ENCODE measurements around the gene RNF208.
"Not testable (repeated sequence)": the region's sequence is repeated elsewhere in the genome, so short reads cannot be mapped to it uniquely, and the experiment has no call there.

The RNF208 gene

DNA sequence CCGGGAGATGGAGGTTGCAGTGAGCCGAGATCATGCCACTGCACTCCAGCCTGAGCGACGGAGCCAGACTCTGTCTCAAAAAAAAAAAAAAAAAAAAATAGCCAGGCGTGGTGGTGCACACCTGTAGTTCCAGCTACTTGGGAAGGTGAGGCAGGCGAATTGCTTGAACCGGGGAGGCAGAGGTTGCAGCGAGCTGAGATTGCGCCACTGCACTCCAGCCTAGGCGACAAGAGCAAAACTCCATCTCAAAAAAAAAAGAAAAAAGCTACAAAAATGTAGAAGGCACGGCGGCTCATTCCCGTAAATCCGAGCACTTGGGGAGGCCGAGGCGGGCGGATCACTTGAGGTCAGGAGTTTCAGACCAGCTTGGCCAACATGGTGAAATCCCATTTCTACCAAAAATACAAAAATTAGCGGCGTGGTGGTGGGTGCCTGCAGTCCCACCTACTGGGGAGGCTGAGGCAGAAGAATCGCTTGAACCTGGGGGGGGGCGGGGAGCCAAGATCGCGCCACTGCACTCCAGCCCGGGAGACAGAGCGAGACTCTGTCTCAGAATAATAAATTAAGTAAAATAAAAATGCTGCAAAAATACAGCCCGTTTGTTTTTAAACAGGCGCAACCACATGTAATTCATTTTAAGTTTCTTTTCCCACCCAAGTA lies 17.6 kb upstream of the RNF208 start:
- DNase-seq: not testable (repeated sequence)

DNA sequence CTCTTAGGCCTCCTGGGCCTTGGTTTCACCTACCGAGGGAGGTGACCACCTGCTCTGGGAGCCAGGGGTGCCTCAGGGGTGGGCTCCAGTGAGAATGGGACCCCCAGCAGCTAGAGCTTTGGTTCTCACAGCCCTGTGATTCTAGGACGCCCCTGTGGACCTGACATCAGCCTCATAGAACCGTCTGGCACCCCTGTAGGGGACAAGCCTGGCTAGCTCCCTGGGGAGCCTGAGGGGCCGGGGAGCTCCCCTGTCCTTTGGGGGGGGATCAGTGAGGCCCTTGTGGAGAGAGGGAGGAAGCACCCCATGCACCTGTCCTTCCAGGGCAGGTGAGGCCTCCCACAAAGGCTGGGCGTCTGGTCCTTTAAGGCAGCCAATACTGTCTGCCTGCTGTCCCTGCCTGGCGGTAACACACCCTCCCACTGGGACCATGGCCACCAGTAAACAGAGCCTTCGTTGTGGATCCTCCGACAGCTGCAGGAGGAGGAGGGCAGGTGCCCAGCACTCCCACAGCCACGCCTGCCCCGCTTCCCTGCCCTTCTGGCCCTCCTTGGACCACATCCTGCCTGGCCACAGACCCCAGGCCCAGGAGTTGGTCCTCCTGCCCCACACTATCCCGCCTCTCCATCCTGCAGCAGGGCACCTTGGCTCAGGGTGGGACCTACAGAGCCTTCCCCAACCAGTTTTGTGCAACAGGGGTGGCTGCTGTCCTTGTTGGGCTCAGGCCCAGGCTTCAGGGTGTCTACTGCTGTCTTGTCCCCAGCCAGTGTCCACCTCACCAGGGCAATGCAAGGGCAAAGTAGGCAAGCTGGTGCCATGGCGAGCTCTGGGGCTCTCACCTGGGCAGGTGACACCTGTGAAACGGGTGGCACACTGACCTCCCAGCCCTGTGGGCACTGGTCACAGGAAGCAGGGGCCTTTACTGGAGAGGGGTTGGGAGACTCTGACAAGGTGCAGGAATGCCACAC lies 16.0 kb upstream of the RNF208 start:
- DNase-seq: no peak

DNA sequence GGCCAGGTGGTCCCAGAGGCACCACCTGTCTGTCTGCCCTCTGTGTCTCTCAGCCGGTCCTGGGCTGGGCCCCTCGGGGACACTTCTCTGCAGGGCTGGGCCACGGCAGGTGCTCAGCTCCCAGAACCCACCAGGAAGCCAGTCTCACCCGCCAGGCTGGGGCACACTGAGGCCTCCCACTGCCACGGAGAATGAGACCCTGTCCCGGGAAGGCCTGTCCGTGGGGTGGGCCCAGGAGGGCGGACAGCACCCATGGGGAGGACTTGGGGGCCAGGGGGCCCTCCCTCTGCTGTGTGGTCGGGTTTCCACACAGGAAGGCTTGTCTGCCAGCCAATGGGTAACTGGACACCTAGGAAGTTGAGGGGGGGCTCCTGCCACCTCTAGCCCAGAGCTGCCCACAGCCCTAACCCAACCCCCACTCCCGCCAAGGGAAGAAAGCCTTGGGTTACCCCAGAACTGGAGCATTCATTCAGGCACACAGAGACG lies 14.9 kb upstream of the RNF208 start:
- DNase-seq: no peak

DNA sequence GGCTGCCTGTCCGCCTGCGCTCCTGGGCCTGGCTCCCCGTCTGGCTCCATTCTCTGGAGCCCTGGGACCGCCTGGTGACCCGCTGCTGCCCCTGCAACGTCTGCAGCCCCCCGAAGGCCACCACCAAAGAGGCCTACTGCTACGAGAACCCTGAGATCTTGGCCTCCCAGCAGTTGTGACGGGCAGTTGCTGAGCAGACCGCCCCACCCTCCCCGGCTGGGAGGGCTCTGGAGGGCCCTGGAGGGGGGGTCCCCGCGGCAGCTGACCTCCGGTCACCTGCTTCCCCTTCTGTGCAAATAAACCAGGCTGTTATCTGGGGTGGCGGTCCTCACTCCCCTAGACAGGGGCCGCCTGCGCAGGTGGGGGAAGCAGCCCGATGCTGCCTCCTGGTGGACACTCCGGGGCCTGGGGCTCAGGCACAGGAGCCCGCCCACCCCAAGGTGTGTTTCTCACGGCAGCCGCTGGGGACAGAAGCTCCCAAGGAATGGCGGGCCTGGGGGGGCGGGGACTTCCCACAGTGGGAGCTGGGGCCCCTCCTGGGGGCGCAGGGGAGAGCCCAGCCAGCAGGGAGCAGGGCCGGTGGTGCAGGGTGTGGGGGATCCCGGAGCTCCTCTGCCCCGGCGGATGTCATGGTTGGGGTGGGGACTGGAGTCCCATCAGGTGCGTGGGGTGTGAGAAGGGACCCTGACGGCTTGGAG lies 14.3 kb upstream of the RNF208 start:
- DNase-seq: peak; percentile 92

DNA sequence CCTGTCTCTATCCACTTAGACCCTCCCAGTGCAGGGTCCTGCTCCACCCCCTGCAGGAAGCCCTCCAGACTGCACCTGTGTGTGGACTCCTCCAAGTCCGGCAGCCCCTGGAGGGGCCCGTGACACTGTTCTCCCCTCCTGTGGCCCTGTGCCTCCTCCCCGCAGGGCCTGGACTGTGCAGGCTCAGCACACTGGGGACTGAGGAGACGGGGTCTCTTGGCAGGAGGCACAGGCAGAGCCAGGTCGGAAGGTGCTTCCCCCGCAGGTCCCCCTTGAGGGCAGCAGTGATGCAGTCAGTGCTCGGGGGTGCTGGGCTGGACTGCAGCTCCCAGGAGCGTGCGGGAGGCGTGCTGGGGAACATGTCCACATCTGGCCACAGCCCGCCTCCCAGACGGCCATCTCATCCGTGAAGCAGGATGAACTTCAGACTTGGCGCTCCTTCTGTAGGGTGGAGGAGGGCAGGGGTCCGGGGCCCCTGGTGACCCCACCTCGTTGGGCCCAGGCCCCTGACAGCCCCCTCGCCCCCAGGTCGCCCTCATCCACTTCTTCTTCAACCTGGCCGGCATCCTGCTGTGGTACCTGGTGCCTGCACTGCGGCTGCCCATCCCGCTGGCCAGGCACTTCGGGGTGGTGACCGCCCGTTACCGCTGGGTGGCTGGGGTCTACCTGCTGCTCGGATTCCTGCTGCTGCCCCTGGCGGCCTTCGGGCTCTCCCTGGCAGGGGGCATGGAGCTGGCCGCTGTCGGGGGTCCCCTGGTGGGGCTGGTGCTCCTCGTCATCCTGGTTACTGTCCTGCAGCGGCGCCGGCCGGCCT lies 13.6 kb upstream of the RNF208 start:
- DNase-seq: no peak

DNA sequence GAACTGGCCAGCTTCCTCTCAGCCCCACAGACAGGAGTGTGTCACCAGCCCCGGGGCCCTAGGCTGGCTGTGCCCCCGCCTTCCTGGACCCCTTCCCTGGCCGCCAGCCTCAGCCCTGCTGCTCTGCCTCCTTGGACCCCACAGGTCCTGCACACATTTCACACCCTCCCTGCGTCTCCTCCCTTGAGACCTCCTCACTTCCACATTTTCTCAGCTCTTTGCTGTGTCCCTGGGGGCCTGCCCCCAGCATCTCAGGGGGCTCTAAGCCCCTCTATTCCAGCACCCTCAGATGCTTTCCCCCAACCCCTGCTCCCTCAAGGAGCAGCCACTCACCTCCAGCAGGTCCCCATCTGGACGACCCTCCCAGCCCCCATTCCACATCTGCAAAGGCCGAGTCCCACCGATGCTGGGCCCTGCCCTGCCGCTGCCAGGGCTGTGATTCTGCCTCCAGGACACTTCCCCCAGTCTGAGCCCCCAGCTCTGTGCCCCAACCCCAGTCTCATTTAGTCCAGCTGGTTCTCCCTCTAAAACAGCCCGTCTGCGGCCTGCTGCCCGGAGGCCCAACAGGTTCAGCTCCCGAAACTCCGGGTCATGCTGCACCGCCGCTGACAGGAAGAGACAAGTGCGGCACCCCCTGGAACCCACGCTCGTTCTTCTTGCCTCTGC lies 12.9 kb upstream of the RNF208 start:
- DNase-seq: no peak

DNA sequence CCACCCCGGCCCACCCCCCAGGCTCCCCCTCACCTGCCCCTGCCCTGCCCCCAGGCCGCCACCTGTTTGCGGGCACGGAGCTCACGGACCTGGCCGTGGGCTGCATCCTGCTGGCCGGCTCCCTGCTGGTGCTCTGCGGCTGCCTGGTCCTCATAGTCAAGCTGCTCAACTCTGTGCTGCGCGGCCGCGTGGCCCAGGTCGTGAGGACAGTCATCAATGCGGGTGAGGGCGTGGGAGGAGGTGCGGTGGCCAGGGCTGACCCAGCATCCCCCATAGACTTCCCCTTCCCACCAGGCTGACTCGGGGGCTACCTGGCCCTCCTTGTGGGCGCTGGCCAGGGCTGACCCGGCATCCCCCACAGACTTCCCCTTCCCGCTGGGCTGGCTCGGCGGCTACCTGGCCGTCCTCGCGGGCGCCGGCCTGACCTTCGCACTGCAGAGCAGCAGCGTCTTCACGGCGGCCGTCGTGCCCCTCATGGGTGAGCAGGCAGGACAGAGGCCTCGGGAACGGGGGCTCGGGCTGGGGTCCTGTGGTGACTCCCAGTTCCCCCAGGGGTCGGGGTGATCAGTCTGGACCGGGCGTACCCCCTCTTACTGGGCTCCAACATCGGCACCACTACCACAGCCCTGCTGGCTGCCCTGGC lies 12.1 kb upstream of the RNF208 start:
- DNase-seq: no peak

DNA sequence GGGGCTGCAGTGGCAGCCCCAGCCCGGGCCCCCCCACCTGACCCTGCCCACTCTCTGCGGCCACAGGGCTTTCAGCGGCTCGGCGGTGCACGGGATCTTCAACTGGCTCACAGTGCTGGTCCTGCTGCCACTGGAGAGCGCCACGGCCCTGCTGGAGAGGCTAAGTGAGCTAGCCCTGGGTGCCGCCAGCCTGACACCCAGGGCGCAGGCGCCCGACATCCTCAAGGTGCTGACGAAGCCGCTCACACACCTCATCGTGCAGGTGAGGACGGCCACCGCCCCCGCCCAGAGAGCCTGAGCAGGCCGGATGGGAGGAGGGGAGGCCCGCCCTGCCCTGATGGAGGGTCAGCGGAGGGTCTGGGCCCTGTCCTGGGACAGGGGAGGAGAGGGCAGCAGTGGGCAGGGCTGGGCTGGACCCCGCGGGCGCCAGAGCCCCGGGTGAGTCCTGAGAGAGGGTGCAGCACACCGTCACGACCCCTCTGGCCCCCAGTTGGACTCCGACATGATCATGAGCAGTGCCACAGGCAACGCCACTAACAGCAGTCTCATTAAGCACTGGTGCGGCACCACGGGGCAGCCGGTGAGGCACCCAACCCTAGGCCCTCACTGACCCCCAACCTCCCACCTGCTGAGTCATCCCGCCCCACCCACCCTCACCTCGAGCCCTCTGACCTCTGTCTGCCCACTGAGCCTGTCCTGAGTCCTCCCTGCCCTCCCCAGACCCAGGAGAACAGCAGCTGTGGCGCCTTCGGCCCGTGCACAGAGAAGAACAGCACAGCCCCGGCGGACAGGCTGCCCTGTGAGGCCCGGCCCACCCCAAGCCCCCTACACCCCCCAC lies 11.3 kb upstream of the RNF208 start:
- DNase-seq: no peak

DNA sequence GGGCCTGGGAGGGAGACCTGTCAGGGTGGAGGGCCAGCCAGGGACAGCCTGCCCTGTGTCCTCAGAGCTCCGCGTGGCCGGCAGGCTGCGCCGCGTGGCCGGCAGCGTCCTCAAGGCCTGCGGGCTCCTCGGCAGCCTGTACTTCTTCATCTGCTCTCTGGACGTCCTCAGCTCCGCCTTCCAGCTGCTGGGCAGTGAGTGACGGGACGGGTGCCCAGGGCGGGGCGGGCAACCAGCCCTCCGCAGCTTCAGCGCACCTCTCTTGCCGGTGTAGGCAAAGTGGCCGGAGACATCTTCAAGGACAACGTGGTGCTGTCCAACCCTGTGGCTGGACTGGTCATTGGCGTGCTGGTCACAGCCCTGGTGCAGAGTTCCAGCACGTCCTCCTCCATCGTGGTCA lies 10.5 kb upstream of the RNF208 start:
- DNase-seq: no peak

DNA sequence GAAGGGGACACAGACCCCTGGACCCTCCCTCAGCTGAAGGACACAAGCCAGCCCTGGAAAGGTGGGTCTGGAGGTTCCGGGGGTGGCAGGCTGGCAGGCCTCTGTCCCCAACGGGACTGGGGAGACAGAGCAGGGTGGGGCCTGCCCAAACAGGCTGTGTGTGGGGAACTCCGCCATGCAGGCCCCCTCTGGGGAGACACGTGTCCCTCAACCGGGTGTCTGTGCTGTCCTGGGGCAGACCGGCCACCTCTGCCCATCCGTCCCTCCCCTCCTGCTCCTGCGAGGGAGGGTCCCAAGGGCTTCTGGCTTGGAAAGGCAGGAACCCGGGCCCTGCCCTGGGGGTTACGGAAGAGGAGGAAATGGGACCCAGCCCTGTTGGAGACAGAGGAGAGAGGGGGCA lies 10.1 kb upstream of the RNF208 start:
- DNase-seq: no peak

DNA sequence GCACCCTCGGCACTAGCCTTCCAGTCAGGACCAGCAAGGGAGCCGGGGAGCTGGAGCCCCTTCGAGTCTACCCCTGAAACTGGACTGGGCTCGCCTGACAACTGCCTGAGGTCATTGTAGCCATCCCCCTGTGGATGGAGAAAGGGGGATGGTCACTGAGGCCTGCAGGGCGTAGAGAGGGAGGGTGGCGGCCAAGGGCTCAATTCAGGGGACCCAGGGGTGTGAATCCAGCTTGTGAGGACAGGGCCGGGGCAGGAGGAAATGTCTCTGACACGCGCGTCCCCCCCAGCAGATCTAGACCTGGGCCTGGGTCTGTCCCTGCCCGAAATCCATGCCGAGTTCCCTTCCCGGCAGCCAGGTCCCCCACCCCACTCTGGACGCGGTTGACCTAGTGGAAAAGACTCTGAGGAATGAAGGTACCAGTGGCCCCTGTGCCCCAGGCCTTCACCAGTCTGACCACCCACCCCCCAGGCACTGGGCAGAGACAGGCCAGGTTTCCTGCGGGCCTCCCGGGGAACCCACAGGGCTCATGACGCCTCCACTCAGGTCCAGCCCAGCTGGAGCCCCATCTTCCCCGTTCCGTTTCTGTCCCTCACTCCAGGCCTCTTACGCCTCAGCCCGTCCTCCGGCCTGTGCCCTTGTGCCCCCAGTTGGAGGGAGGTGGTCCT lies 9.5 kb upstream of the RNF208 start:
- no peak for DNase-seq

DNA sequence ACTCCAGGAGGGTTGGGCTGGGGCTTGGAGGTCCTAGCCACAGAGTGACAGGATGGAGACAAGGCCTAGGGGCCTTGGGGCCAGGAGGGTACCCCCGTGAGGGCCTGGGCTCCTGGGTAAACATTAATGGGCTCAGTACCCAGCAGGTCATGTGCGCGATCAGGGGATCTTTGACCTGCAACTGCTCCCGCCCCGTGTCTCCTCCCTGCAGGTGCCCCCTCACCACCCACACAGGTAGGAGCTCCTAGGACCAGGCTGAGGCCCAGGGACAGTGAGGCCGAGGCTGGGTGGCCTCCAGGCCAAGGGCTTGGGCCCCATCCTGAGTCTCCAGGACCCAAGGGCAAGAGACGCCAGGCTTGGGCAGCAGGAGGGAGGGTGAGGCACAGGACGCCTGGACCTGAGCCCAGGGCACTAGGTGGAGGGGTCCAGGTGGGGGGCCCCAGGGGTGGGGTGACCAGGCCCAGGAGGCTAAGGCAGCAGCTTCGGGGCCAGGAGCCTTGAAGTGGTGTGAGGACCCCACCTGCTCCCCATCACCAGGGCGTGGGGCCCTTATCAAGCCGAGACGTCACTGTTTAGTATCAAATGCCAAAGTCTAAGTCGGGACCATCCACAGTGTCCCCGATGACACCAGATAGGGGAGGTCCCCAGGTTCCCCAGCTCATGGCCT lies 8.8 kb upstream of the RNF208 start, which contains the start of gene SLC34A3:
Gene SLC34A3, plus strand, starts transcription at position 197 of the 667 bp plus-strand sequence. CDS start 802 bp downstream, outside the sequence.
- DNase-seq: no peak

DNA sequence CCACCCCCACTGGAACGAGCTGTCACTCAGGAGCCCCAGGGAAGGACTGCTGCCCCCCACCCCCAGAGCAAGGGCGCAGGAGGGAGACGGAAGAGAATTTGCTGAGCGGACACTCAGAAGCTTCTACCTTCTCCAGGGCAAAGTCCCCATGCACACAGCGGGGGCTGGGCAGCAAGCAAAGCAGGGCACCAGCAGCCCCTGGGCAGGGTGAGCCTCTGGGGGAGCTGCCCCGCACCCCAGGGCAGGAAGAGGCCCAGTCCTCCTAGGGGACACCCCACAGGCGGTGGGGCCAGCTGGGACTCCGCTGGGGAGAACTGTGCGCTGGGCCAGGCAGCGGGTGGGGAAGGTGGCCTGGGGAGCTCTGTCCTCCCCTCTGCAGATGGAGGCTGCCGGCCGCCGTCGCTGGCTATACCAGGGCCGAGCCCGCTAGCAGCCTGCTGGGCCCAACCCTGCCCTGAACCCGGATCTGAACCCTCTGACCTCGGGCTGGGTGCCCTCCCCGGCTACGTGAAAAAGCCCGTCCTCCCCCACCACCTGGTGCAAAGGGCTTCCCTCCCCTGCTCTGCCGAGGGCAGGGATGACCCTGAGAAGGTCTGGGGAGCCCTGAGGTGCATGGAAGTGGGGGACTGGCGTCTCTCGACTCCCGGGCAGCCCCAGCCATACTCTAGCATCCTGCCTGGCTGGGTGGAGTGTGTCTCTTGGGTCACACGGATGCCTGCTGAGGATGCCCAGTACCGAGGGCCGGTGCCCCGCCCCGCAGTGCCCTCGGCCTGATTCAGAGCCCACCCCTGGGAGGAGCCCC lies 8.1 kb upstream of the RNF208 start:
- DNase-seq: no peak

DNA sequence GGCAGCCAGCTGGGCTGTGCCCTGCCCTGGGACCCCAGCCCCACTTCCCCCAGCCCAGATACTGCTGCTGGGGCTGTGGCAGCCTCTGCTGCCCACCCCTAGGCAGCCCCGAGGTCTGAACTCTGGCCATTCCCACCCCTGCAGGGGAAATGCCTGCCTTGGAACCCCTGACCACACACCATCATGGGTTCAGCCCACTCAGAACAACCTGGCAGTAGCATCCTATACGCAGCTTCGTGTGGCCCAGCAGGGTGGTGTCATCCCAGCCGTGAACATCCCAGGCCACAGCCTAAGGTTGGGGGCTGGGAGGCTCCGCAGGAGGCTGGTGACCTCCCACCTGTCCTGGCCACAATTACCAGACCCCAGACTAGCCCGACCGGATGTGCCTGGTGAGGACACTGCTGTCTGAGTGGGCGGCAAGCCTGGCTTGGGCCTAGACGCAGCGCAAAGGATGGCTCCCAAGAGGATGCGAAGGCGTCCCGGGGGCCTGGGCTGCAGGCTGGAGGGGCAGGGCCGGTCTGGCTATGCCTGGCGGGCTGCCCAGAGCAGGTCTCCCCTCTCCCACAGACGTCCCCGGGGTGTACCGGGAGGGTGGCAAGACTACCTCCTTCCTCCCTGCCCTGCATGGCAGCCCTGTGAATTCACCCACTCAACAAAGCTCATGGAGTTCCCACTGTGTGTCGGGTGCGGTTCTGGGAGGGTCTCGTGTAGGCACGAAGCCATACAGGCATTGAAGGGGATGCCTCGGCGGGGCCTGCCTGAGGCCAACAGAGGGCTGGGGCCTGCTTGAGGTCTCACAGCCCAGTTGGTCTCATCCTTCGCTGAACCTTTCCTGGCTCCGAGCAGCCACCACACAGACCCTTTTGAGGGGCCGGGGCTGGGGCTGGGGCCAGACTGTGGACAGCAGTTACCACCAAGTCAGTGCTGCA lies 7.2 kb upstream of the RNF208 start:
- DNase-seq: no peak

DNA sequence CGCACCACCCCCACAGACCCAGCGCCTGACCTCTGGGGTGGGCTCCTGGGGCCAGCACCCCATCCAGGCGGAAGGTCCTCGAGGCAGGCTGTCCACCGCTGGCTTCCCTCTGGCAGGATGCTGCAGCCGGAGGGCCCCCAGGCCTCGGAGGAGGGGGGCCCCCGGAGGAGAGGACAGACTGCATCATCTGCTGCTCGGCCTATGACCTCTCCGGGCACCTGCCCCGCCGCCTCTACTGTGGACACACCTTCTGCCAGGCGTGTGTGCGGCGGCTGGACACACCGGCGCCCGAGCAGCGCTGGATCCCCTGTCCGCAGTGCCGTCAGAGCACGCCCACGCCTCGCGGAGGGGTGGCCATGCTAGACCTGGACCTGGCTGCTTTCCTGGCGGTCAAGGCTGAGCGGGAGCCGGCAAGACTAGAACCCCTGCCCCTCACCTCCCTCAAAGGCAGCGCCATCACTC lies 6.5 kb upstream of the RNF208 start:
- no peak for DNase-seq

DNA sequence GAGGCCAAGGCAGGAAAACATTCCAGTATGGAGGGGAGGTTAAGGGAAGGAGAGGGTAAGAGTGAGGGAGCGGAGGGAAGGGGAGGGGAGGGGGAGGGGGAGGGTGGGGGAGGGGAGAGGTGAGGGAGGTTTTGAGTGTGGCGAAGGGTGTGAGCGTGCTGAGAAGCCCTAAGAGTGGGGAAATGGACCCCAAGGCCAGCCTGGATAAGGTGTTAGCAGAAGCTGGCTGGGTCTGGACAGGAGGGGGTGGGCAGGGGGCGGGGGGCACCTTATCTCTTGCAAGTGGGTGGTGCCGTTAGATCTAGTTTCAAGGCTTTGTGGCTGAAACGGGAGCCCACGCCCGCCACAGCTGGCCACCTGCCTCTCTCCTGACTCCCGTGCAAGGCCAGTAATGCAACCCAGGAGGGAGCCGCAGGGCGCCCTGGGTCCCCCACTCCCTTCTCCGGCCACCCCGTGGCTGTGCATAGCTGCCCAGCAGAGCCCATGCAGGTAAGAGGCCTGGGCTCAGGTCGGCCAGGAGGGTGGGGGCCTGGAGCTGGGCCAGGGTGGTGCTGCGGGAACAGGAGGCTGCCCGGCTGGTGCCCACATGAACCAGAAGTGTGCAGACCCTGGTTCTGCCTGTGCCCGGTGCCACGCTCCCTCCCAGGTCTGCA lies 5.9 kb upstream of the RNF208 start:
- DNase-seq: no peak

Measured in T-helper 9 cell (primary cell).